ENCODE results near the gene CAPS. TPM values are rescaled to one million over a fixed set of nuclear protein-coding genes. Genes with fewer than 3 reads are reported as not detected.

Gene CAPS
- total RNA-seq = 7.5 and 15.5 TPM in 2 replicates
- polyA plus RNA-seq = 17.8 and 23.1 TPM in 2 replicates

DNA sequence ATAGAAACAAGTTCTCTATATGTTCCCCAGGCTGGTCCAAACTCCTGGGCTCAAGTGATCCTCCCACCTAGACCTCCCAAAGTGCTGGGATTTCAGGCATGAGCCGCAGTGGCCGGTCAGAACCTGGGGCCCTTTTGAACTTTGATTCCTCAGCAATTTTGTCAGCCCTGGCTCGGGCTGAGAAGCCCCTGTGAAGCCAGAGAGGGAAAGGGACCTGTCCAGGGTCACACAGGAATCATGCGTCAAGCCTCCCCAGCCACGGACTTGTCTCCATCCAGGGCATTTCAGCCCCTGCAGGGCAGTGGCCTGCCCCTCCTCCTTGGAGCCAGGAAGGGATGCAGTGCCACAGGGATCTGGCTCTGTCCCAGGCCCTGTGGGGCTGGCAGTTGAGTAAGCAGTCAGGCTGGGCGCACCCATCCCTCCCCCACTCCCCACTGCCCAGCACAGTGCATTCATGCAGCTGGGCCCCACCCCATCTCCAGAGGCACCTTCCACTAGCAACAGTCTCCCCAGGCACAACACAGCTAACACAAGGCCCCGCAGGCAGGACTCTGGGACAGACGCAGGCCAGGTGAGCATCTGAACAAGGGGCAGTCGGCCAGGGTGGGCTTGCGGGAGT is at the start of gene CAPS:
Gene CAPS, plus strand, starts transcription at position 516 of the 619 bp plus-strand sequence. CDS start 153 bp downstream, outside the sequence.
- peak within 1 kb of the TSS; percentile 90 for H3K27ac ChIP-seq
- no peaks in the 10 kb centered on the region for H3K36me3 ChIP-seq (replicated peaks; ENCODE audit: insufficient read depth, low read depth)
- H3K4me3 ChIP-seq = no peak within 1 kb of the TSS
- no peak for DNase-seq (ENCODE audit: low spot score)
- no peaks in the 10 kb centered on the region for H3K9me3 ChIP-seq (ENCODE audit: low read depth)
- no peak within 1 kb of the TSS for H2AFZ ChIP-seq
- peak within 1 kb of the TSS; percentile 73 for H3K4me2 ChIP-seq
- H3K79me2 ChIP-seq = no peaks in the 10 kb centered on the region
- TF ChIP-seq EZH2phosphoT487 (IDR thresholded peaks at IDR 0.05; ENCODE audit: low read depth, severe bottlenecking, unreplicated experiment) = no peak
- TF ChIP-seq, protein P1, sequence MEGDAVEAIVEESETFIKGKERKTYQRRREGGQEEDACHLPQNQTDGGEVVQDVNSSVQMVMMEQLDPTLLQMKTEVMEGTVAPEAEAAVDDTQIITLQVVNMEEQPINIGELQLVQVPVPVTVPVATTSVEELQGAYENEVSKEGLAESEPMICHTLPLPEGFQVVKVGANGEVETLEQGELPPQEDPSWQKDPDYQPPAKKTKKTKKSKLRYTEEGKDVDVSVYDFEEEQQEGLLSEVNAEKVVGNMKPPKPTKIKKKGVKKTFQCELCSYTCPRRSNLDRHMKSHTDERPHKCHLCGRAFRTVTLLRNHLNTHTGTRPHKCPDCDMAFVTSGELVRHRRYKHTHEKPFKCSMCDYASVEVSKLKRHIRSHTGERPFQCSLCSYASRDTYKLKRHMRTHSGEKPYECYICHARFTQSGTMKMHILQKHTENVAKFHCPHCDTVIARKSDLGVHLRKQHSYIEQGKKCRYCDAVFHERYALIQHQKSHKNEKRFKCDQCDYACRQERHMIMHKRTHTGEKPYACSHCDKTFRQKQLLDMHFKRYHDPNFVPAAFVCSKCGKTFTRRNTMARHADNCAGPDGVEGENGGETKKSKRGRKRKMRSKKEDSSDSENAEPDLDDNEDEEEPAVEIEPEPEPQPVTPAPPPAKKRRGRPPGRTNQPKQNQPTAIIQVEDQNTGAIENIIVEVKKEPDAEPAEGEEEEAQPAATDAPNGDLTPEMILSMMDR (IDR thresholded peaks at IDR 0.05; ENCODE audit: poor library complexity) = no peak
- no peak for TF ChIP-seq EZH2 (IDR thresholded peaks at IDR 0.05; ENCODE audit: borderline replicate concordance)
- H3K27me3 ChIP-seq = no peaks in the 10 kb centered on the region
- H4K20me1 ChIP-seq (ENCODE audit: insufficient read depth, poor library complexity, severe bottlenecking) = no peaks in the 10 kb centered on the region
- WGBS (ENCODE audit: low lambda C conversion rate, missing lambda C conversion rate) = 83% methylated on average over 10 of the region's 10 CpGs
- peaks cover 30% of the 10 kb centered on the region for H3K4me1 ChIP-seq (ENCODE audit: insufficient read depth)
- no peaks in the 10 kb centered on the region for H3K9me2 ChIP-seq (replicated peaks; ENCODE audit: insufficient read depth)

DNA sequence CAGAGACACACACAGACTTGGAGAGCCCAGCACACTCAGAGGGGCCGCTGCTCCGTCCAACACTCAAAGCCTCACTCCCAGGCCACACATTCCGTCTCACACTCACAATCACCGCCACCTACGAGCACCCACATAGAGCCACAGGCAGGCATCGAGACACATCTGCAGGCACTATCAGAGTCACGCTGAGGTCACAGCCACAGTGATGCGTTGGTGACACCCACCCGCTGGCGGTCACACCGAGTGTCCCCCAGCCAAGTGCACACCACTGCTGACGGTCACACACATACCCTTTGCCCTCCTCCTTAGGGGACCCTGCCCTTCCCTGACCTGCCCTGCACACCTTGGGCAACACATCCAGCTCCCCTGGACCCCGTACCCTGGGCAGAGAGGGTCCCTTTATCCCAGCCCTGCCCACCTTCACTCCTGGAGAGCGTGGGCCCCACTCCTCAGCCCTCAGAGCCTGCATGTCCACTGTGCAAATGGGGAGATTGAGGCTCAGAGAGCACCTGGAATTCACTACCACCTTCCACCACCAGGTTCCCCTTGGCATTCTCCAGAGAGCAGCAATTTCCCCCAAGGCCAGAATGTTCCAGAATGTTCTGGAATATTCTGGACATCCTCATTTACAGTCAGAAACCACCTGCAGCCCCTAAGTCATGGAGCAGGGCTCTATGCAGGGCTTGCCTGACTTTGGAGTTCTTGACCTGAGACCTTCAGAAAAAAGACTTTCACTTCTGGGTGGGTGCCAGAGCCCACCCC is 49.1 kb upstream of the CAPS start:
- no peak overlapping the region for H2AFZ ChIP-seq
- no peaks in the 10 kb centered on the region for H3K9me3 ChIP-seq (ENCODE audit: low read depth)
- no peaks in the 10 kb centered on the region for H3K9me2 ChIP-seq (replicated peaks; ENCODE audit: insufficient read depth)
- TF ChIP-seq EZH2phosphoT487 (IDR thresholded peaks at IDR 0.05; ENCODE audit: low read depth, severe bottlenecking, unreplicated experiment) = no peak
- TF ChIP-seq, protein P1 (IDR thresholded peaks at IDR 0.05; ENCODE audit: poor library complexity) = no peak
- TF ChIP-seq EZH2 (IDR thresholded peaks at IDR 0.05; ENCODE audit: borderline replicate concordance) = no peak
- 88% methylated on average over 14 of the region's 14 CpGs for WGBS (ENCODE audit: low lambda C conversion rate, missing lambda C conversion rate)
- H4K20me1 ChIP-seq (ENCODE audit: insufficient read depth, poor library complexity, severe bottlenecking) = no peaks in the 10 kb centered on the region
- no peak for DNase-seq (ENCODE audit: low spot score)
- no peak overlapping the region for H3K4me2 ChIP-seq
- H3K4me3 ChIP-seq = no peak overlapping the region
- H3K79me2 ChIP-seq = no peaks in the 10 kb centered on the region
- H3K27ac ChIP-seq = no peak overlapping the region
- no peaks in the 10 kb centered on the region for H3K36me3 ChIP-seq (replicated peaks; ENCODE audit: insufficient read depth, low read depth)
- H3K27me3 ChIP-seq = no peaks in the 10 kb centered on the region
- no peaks in the 10 kb centered on the region for H3K4me1 ChIP-seq (ENCODE audit: insufficient read depth)

DNA sequence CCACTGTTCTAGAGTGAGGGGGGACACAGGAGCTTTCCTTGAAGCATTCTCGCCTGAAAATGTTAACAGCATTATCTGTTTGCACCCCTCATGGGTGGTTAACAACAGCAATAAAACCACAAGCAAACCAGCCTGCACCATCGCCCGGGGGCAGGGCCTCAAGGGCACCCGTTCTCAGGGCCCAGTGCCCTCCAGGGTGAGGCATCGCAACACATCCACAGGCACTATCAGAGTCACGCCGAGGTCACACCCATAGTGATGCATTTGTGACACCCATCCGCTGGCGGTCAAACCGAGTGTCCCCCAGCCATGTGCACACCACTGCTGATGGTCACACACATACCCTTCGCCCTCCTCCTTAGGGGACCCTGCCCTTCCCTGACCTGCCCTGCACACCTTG is 48.3 kb upstream of the CAPS start:
- no peak for DNase-seq (ENCODE audit: low spot score)
- no peaks in the 10 kb centered on the region for H3K79me2 ChIP-seq
- no peaks in the 10 kb centered on the region for H3K36me3 ChIP-seq (replicated peaks; ENCODE audit: insufficient read depth, low read depth)
- WGBS (ENCODE audit: low lambda C conversion rate, missing lambda C conversion rate) = 90% methylated on average over 11 of the region's 11 CpGs
- no peaks in the 10 kb centered on the region for H3K4me1 ChIP-seq (ENCODE audit: insufficient read depth)
- no peaks in the 10 kb centered on the region for H3K27me3 ChIP-seq
- no peak for TF ChIP-seq EZH2 (IDR thresholded peaks at IDR 0.05; ENCODE audit: borderline replicate concordance)
- TF ChIP-seq, protein P1 (IDR thresholded peaks at IDR 0.05; ENCODE audit: poor library complexity) = no peak
- no peak for TF ChIP-seq EZH2phosphoT487 (IDR thresholded peaks at IDR 0.05; ENCODE audit: low read depth, severe bottlenecking, unreplicated experiment)
- H3K4me2 ChIP-seq = no peak overlapping the region
- H3K4me3 ChIP-seq = no peak overlapping the region
- no peaks in the 10 kb centered on the region for H3K9me3 ChIP-seq (ENCODE audit: low read depth)
- no peaks in the 10 kb centered on the region for H4K20me1 ChIP-seq (ENCODE audit: insufficient read depth, poor library complexity, severe bottlenecking)
- no peak overlapping the region for H3K27ac ChIP-seq
- no peak overlapping the region for H2AFZ ChIP-seq
- no peaks in the 10 kb centered on the region for H3K9me2 ChIP-seq (replicated peaks; ENCODE audit: insufficient read depth)

Data from hepatocyte (in vitro differentiated cells).